Measurements from ENCODE around the gene PRMT7.

PRMT7 gene

DNA sequence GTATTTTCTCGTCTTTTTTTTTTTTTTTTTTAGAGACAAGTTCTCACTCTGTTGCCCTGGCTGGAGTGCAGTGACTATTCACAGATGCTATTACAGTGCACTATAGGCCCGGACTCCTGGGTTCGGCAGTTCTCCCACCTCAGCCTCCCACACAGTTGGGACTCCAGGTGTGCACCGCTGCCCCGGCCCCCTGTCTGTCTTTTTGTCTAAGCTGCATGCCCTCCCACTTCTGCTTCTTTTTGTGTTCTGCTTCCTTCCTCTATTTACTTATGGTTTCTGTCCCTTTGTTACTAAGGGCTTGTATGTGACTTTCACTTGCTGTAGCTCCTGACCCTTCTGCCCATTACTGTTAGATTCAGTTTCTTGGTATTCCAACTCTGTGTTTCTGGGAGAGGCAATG is 26.0 kb upstream of the PRMT7 start:
- peaks cover 26% of the 10 kb centered on the region for H4K20me1 ChIP-seq (ENCODE audit: insufficient read depth, low read length)
- no peak for ATAC-seq (ENCODE audit: insufficient read depth, low read depth)
- TF ChIP-seq EZH2 (IDR thresholded peaks at IDR 0.05; ENCODE audit: borderline replicate concordance, low read depth, low read length, severe bottlenecking), result no peak
- TF ChIP-seq, protein P1, sequence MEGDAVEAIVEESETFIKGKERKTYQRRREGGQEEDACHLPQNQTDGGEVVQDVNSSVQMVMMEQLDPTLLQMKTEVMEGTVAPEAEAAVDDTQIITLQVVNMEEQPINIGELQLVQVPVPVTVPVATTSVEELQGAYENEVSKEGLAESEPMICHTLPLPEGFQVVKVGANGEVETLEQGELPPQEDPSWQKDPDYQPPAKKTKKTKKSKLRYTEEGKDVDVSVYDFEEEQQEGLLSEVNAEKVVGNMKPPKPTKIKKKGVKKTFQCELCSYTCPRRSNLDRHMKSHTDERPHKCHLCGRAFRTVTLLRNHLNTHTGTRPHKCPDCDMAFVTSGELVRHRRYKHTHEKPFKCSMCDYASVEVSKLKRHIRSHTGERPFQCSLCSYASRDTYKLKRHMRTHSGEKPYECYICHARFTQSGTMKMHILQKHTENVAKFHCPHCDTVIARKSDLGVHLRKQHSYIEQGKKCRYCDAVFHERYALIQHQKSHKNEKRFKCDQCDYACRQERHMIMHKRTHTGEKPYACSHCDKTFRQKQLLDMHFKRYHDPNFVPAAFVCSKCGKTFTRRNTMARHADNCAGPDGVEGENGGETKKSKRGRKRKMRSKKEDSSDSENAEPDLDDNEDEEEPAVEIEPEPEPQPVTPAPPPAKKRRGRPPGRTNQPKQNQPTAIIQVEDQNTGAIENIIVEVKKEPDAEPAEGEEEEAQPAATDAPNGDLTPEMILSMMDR (IDR thresholded peaks at IDR 0.05; ENCODE audit: borderline replicate concordance, extremely low read depth, low read length, poor library complexity, severe bottlenecking), result no peak
- no peaks in the 10 kb centered on the region for H3K27me3 ChIP-seq (ENCODE audit: insufficient read depth, low read length, poor library complexity)
- H3K4me1 ChIP-seq (ENCODE audit: insufficient read depth, low read length), result peaks cover 46% of the 10 kb centered on the region
- no peak overlapping the region for H3K9ac ChIP-seq (ENCODE audit: low read depth, low read length)
- H3K27ac ChIP-seq (ENCODE audit: low read length), result peak overlapping the region; percentile 74
- H3K4me3 ChIP-seq (ENCODE audit: low read depth in 1 of 2, low read length in 2 of 2), result no peak overlapping the region
- no peak for DNase-seq
- H3K4me2 ChIP-seq (ENCODE audit: insufficient read depth, low read length), result no peak overlapping the region
- H2AFZ ChIP-seq (ENCODE audit: low read depth, low read length), result no peak overlapping the region
- peaks cover 93% of the 10 kb centered on the region for H3K79me2 ChIP-seq (ENCODE audit: insufficient read depth, low read length)
- H3K36me3 ChIP-seq (ENCODE audit: insufficient read depth, low read length), result peaks cover 82% of the 10 kb centered on the region
- H3K9me3 ChIP-seq (ENCODE audit: insufficient read depth, low read length, severe bottlenecking), result no peaks in the 10 kb centered on the region

DNA sequence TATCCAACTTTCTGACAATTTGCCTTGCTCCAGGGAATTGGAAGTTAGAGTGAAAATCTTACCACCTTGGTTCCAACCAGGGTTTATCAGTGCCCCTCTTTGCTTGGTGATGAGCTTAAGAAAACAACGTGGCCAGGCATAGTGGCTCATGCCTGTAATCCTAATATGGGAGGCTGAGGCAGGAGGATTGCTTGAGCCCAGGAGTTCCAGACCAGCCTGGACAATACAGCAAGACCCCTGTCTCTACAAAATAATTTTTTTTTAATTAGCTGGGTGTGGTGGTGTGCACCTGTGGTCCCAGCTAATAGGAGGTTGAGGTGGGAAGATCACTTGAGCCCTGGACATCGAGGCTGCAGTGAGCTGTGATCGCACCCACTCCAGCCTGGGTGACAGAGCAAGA is 25.1 kb upstream of the PRMT7 start:
- Histone ChIP-seq H3K27ac (ENCODE audit: low read length) (peak overlapping the region; percentile 74), H3K9me3 (ENCODE audit: insufficient read depth, low read length, severe bottlenecking) (no peaks in the 10 kb centered on the region), H3K36me3 (ENCODE audit: insufficient read depth, low read length) (peaks cover 86% of the 10 kb centered on the region), H3K79me2 (ENCODE audit: insufficient read depth, low read length) (peaks cover 92% of the 10 kb centered on the region), H3K27me3 (ENCODE audit: insufficient read depth, low read length, poor library complexity) (no peaks in the 10 kb centered on the region), H3K4me2 (ENCODE audit: insufficient read depth, low read length) (peak overlapping the region; percentile 50; the same call in 1 of the 2 replicates), H4K20me1 (ENCODE audit: insufficient read depth, low read length) (peaks cover 25% of the 10 kb centered on the region), H3K4me1 (ENCODE audit: insufficient read depth, low read length) (peaks cover 46% of the 10 kb centered on the region), H3K4me3 (ENCODE audit: low read depth in 1 of 2, low read length in 2 of 2) (peak overlapping the region in 1 of 2 experiments; percentile 27; a peak in 1 of 4 replicates), H3K9ac (ENCODE audit: low read depth, low read length) (peak overlapping the region; percentile 33), H2AFZ (ENCODE audit: low read depth, low read length) (no peak overlapping the region)
- TF ChIP-seq, protein P1 (IDR thresholded peaks at IDR 0.05; ENCODE audit: borderline replicate concordance, extremely low read depth, low read length, poor library complexity, severe bottlenecking), result no peak
- TF ChIP-seq EZH2 (IDR thresholded peaks at IDR 0.05; ENCODE audit: borderline replicate concordance, low read depth, low read length, severe bottlenecking), result no peak
- no peak for ATAC-seq (ENCODE audit: insufficient read depth, low read depth)
- no peak for DNase-seq

DNA sequence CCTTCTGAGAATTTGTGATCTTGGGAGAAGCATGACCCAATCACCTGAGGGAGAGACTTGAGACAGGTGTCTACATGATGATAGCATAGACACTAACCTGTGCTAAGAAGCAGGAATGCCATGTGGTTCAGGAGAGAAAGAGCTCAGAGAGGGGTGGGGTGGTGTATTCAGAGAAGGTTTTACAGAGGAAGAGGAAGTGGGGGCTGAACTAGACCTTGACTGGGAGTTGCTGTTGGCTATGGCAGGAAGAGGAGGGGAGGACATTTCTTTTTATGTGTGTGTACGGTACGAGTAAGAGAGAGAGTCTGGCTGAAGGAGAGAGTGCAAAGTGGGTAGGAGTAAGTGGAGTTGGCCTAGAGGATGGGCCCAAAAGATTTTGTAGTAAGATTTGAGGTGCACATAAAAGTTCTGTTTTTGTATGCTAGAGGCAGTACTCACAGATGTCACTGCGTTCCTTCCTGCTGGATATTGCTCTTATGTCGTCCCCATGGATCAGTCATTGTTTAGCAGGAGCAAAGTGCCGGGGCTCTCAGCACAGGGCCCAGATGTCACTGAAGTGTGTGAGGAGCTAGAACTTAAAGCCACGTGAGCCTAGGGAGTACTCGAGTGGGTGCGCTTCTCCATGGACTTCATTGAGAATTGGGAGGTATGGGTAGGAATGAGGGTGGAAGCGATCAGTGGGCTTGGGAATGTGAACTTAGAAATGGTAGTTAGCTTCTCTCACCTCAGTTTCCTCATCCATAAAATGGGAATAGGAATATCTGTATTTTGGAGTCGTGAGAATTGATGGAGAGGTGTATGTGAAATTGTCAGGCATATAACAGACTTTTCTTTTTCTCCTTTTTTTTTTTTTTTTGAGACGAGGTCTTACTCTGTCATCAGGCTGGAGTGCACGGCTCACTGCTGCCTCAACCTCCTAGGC is 24.4 kb upstream of the PRMT7 start:
- Histone ChIP-seq H3K79me2 (ENCODE audit: insufficient read depth, low read length) (peaks cover 91% of the 10 kb centered on the region), H2AFZ (ENCODE audit: low read depth, low read length) (no peak overlapping the region), H3K4me2 (ENCODE audit: insufficient read depth, low read length) (peak overlapping the region; percentile 50; the same call in 1 of the 2 replicates), H3K4me1 (ENCODE audit: insufficient read depth, low read length) (peaks cover 46% of the 10 kb centered on the region), H3K9me3 (ENCODE audit: insufficient read depth, low read length, severe bottlenecking) (no peaks in the 10 kb centered on the region), H3K27ac (ENCODE audit: low read length) (peak overlapping the region; percentile 74), H3K36me3 (ENCODE audit: insufficient read depth, low read length) (peaks cover 86% of the 10 kb centered on the region), H3K9ac (ENCODE audit: low read depth, low read length) (peak overlapping the region; percentile 33), H3K27me3 (ENCODE audit: insufficient read depth, low read length, poor library complexity) (no peaks in the 10 kb centered on the region), H4K20me1 (ENCODE audit: insufficient read depth, low read length) (peaks cover 32% of the 10 kb centered on the region), H3K4me3 (ENCODE audit: low read depth in 1 of 2, low read length in 2 of 2) (peak overlapping the region in 1 of 2 experiments; percentile 27; a peak in 2 of 4 replicates)
- no peak for TF ChIP-seq EZH2 (IDR thresholded peaks at IDR 0.05; ENCODE audit: borderline replicate concordance, low read depth, low read length, severe bottlenecking)
- TF ChIP-seq, protein P1 (IDR thresholded peaks at IDR 0.05; ENCODE audit: borderline replicate concordance, extremely low read depth, low read length, poor library complexity, severe bottlenecking), result no peak
- peak; percentile 94 for ATAC-seq (ENCODE audit: insufficient read depth, low read depth)
- DNase-seq, result peak; percentile 70

Measured in DND-41 (cell line).